Right atrium auricular region (tissue), 2 donors: ENCODE data around the gene FCGBP. TPM values are rescaled to one million over a fixed set of nuclear protein-coding genes. Genes with fewer than 3 reads are reported as not detected.

ENCODE experiments used
- DNase-seq: peaks from one replicate; pipeline ENCODE4 v3.0.0-alpha.2; 2019; ENCODE audit warnings: low spot score
- H3K27ac ChIP-seq, 2 donors: fragments of 200-600 bp; sonication (generic); 1 replicate in 1 of 2; 2 replicates in 1 of 2; pipeline ENCODE4 v1.5.1; 2016 to 2019
- H3K27me3 ChIP-seq, 2 donors: fragments of 200-600 bp; sonication (generic); one replicate each; pipeline versions ENCODE4 v1.5.1 to v1.6.0; 2017 to 2019
- H3K36me3 ChIP-seq: fragments of 200-600 bp; sonication (generic); one replicate; pipeline ENCODE4 v1.5.1; 2016
- H3K4me1 ChIP-seq, 2 donors: fragments of 200-600 bp; sonication (generic); one replicate each; pipeline versions ENCODE4 v1.5.1 to v1.6.0; 2017 to 2019
- H3K4me3 ChIP-seq, 2 donors: fragments of 200-600 bp; sonication (generic); 1 replicate in 1 of 2; 2 replicates in 1 of 2; pipeline ENCODE4 v1.5.1; 2017 to 2019; ENCODE audit warnings: mild to moderate bottlenecking in 1 of 2, moderate library complexity in 1 of 2
- H3K9me3 ChIP-seq, 2 donors: fragments of 200-600 bp; sonication (generic); one replicate each; pipeline ENCODE4 v1.5.1; 2019
- CTCF ChIP-seq, 2 donors: fragments of 200-600 bp; sonication (generic); IDR thresholded peaks; one replicate each; pipeline ENCODE4 v1.5.1; 2019; ENCODE audit warnings: antibody characterized with exemption in 2 of 2
- total RNA-seq, 2 donors: library from RNA; depleted of rRNA; stranded (reverse); fragments of >200 nt; gene quantifications; one replicate each; pipeline ENCODE4 v1.1.0, GENCODE V29; 2016

Gene FCGBP
- total RNA-seq, 2 donors from 2014 or later, result 3.6 to 45.5 TPM

- no peaks in the 10 kb centered on the region for H3K27me3 ChIP-seq
- no peak overlapping the region for H3K27ac ChIP-seq
- H3K36me3 ChIP-seq, result no peaks in the 10 kb centered on the region
- H3K9me3 ChIP-seq, result peaks cover 0 to 12% of the 10 kb centered on the region in 2 donors
- no peak for TF ChIP-seq CTCF (IDR thresholded peaks at IDR 0.05)
- no peak for DNase-seq
- no peak overlapping the region for H3K4me3 ChIP-seq
- no peaks in the 10 kb centered on the region for H3K4me1 ChIP-seq
These were observed 3.4 kb upstream of the FCGBP start for GRCh38 chr19:39937787-39938186.

- Histone ChIP-seq H3K4me3 (no peak overlapping the region), H3K27ac (no peak overlapping the region), H3K9me3 (peaks cover 0 to 12% of the 10 kb centered on the region in 2 donors), H3K36me3 (no peaks in the 10 kb centered on the region), H3K27me3 (no peaks in the 10 kb centered on the region), H3K4me1 (no peaks in the 10 kb centered on the region)
- no peak for TF ChIP-seq CTCF (IDR thresholded peaks at IDR 0.05)
- no peak for DNase-seq
These were observed 2.8 kb upstream of the FCGBP start for GRCh38 chr19:39937094-39937720.

DNA sequence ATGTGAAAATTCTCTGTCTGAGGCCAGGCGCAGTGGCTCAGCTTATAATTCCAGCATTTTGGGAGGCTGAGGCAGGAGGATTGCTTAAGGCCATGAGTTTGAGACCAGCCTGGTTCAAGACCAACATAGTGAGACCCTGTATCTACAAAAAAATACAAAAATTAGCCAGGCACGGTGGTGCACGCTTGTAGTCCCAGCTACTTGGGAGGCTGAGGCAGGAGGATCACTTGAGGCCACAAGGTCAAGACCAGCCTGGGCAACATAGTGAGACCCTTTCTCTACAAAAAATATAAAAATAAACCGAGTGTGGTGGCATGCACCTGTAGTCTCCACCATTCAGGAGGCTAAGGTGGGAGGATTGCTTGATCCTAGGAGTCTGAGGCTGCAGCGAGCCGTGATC, 2.2 kb upstream of the FCGBP start:
- no peak for DNase-seq
- Histone ChIP-seq H3K36me3 (no peaks in the 10 kb centered on the region), H3K4me3 (no peak overlapping the region), H3K27me3 (no peaks in the 10 kb centered on the region), H3K4me1 (no peaks in the 10 kb centered on the region), H3K9me3 (peaks cover 0 to 12% of the 10 kb centered on the region in 2 donors), H3K27ac (no peak overlapping the region)
- TF ChIP-seq CTCF (IDR thresholded peaks at IDR 0.05), result no peak

GRCh38 chr19:39936020-39936419, 1.6 kb upstream of the FCGBP start:
- H3K27ac ChIP-seq, result no peak overlapping the region
- peaks cover 0 to 12% of the 10 kb centered on the region in 2 donors for H3K9me3 ChIP-seq
- no peaks in the 10 kb centered on the region for H3K27me3 ChIP-seq
- no peak for TF ChIP-seq CTCF (IDR thresholded peaks at IDR 0.05)
- DNase-seq, result no peak
- no peaks in the 10 kb centered on the region for H3K36me3 ChIP-seq
- no peaks in the 10 kb centered on the region for H3K4me1 ChIP-seq
- no peak overlapping the region for H3K4me3 ChIP-seq

GRCh38 chr19:39935364-39935661, 879 bp upstream of the FCGBP start:
- Histone ChIP-seq H3K4me1 (no peaks in the 10 kb centered on the region), H3K4me3 (no peak overlapping the region), H3K27ac (no peak overlapping the region), H3K9me3 (peaks cover 0 to 8% of the 10 kb centered on the region in 2 donors), H3K27me3 (no peaks in the 10 kb centered on the region), H3K36me3 (no peaks in the 10 kb centered on the region)
- no peak for TF ChIP-seq CTCF (IDR thresholded peaks at IDR 0.05)
- no peak for DNase-seq

DNA sequence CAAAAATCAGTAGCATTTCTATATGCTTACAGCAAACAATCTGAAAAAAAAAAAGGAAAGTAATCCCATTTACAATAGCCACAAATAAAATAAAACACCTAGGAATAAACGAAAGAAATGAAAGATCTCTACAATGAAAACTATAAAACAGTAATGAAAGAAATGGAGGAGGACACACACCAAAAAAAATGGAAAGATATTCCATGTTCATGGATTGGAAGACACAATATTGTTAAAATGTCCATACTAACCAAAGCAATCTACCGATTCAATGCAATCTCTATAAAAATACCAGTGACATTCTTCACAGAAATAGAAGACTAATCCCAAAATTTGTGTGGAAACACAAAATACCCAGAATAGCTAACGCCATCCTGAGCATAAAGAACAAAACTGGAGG, 4.7 kb downstream of the FCGBP start:
- H3K9me3 ChIP-seq, result peaks cover 0 to 12% of the 10 kb centered on the region in 2 donors
- H3K4me1 ChIP-seq, result no peaks in the 10 kb centered on the region
- no peak overlapping the region for H3K4me3 ChIP-seq
- no peak for TF ChIP-seq CTCF (IDR thresholded peaks at IDR 0.05)
- no peaks in the 10 kb centered on the region for H3K27me3 ChIP-seq
- H3K36me3 ChIP-seq, result no peaks in the 10 kb centered on the region
- H3K27ac ChIP-seq, result no peak overlapping the region
- DNase-seq, result no peak
